GM21786 (cell line): Measurements from ENCODE around the gene TLE5.
A peak's percentile ranks its signal among the peaks of the same experiment; 100 is the strongest.
"Not testable (repeated sequence)": the region's sequence is repeated elsewhere in the genome, so short reads cannot be mapped to it uniquely, and the experiment has no call there.

Experiments used
- ATAC-seq: cut with Tn5 transposase; IDR thresholded peaks from one replicate; pipeline ENCODE4 v1.9.1; 2021; ENCODE audit not compliant: unreplicated experiment

Gene TLE5

GRCh38 chr19:3045885-3046697 is 16.2 kb downstream of the TLE5 start:
- ATAC-seq: no peak

GRCh38 chr19:3045191-3045590 is 17.1 kb downstream of the TLE5 start:
- no peak for ATAC-seq

- no peak for ATAC-seq
Measured at GRCh38 chr19:3042621-3043267, 19.6 kb downstream of the TLE5 start.

GRCh38 chr19:3041761-3042620 is 20.3 kb downstream of the TLE5 start:
- ATAC-seq: no peak

GRCh38 chr19:3041327-3041726 is 21.0 kb downstream of the TLE5 start:
- ATAC-seq: no peak

GRCh38 chr19:3039641-3040077 is 22.6 kb downstream of the TLE5 start:
- no peak for ATAC-seq

GRCh38 chr19:3039125-3039524 is 23.2 kb downstream of the TLE5 start:
- ATAC-seq: no peak

- ATAC-seq: no peak
Measured at GRCh38 chr19:3038214-3038613, 24.1 kb downstream of the TLE5 start.

- ATAC-seq: not testable (repeated sequence)
Measured at GRCh38 chr19:3036977-3037544, 25.2 kb downstream of the TLE5 start.

GRCh38 chr19:3036119-3036976 is 25.9 kb downstream of the TLE5 start:
- peak; percentile 39 for ATAC-seq

GRCh38 chr19:3035542-3036118 is 26.7 kb downstream of the TLE5 start:
- ATAC-seq: peak; percentile 86

GRCh38 chr19:3034656-3035541 is 27.4 kb downstream of the TLE5 start:
- no peak for ATAC-seq

- ATAC-seq: no peak
Measured at GRCh38 chr19:3034406-3034655, 28.0 kb downstream of the TLE5 start.

GRCh38 chr19:3033595-3034405 is 28.5 kb downstream of the TLE5 start:
- ATAC-seq: no peak

GRCh38 chr19:3031607-3031867 is 30.8 kb downstream of the TLE5 start:
- ATAC-seq: no peak

- no peak for ATAC-seq
Measured at GRCh38 chr19:3029065-3029923, 33.0 kb downstream of the TLE5 start, which contains the start of gene TLE2. TSS of gene TLE2 (minus strand) at chr19:3029280. CDS start at chr19:3028904, 376 bp downstream.

- ATAC-seq: no peak
Measured at GRCh38 chr19:3028305-3029064, 33.8 kb downstream of the TLE5 start.
